Measurements from ENCODE around the gene SRP19. TPM values are rescaled to one million over a fixed set of nuclear protein-coding genes. Genes with fewer than 3 reads are reported as not detected.

Gene SRP19
- total and polyA plus RNA-seq, 10 of the 15 experiments (the other 5 are each of a cell fraction or from before 2014, with no cell fraction given): 43.4 to 379 (median 156) TPM

GRCh38 chr5:112844489-112844888 lies 16.6 kb upstream of the SRP19 start:
- ChIA-PET POLR2A (interaction anchor here (0.6 to 1.1 kb wide), 2 partner anchors 17 to 31 kb away, joined by 4 to 5 read pairs; partner anchors contain the start of gene SRP19), CTCF (interaction anchor here (0.6 to 1.1 kb wide), 3 partner anchors 152 to 292 kb away, joined by 3 read pairs; no protein-coding TSS in a partner anchor), RAD21 (ENCODE audit: unreplicated experiment) (interaction anchor here (0.6 kb wide), 1 partner anchor 16 kb away, joined by 3 read pairs; the partner anchor contains the start of gene SRP19), SMC1A (ENCODE audit: uncharacterized antibody, unreplicated experiment) (interaction anchor here (1.1 kb wide), 1 partner anchor 72 kb away, joined by 4 read pairs; no protein-coding TSS in a partner anchor)
- TF ChIP-seq NFYB (IDR thresholded peaks at IDR 0.05; ENCODE audit: insufficient read depth, low read depth, low read length) (no peak), MAX (IDR thresholded peaks at IDR 0.05; ENCODE audit: low read depth, low read length) (no peak), GATAD2B (conservative IDR thresholded peaks at IDR 0.05; ENCODE audit: low read depth) (no peak), NR2C2 (IDR thresholded peaks at IDR 0.05; ENCODE audit: borderline replicate concordance, control insufficient read depth, insufficient read length, low read depth) (no peak), ZNF217 (IDR thresholded peaks at IDR 0.05) (no peak), USF2 (IDR thresholded peaks at IDR 0.05; ENCODE audit: borderline replicate concordance, low read depth, low read length) (no peak), STAT3 (IDR thresholded peaks at IDR 0.05; ENCODE audit: low read depth, low read length) (no peak), IRF5 (IDR thresholded peaks at IDR 0.05; ENCODE audit: borderline replicate concordance) (no peak), FOXM1 (IDR thresholded peaks at IDR 0.05; ENCODE audit: low read depth, low read length) (no peak), ZBTB11 (CRISPR knock-in tag; IDR thresholded peaks at IDR 0.05) (no peak), POU2F2 (IDR thresholded peaks at IDR 0.05; ENCODE audit: borderline replicate concordance, low read depth, low read length) (no peak)
- no peaks in the 10 kb centered on the region for H3K4me1 ChIP-seq (ENCODE audit: control insufficient read depth, insufficient read depth, low read length)
- FAIRE-seq: no peak
- no peak overlapping the region for H3K4me3 ChIP-seq
- no peaks in the 10 kb centered on the region for H3K9me3 ChIP-seq (replicated peaks; ENCODE audit: control insufficient read depth, insufficient read depth, low read length)
- H3K27me3 ChIP-seq (replicated peaks in 1 of 2; ENCODE audit: control insufficient read depth in 2 of 2, insufficient read depth in 2 of 2, low read length in 1 of 2): no peaks in the 10 kb centered on the region
- no peaks in the 10 kb centered on the region for H3K79me2 ChIP-seq (ENCODE audit: control insufficient read depth, insufficient read depth, low read length)
- H2AFZ ChIP-seq (ENCODE audit: control insufficient read depth, low read depth, low read length): no peak overlapping the region
- no peak for DNase-seq (ENCODE audit: low read depth, low spot score)
- no peaks in the 10 kb centered on the region for H4K20me1 ChIP-seq (ENCODE audit: control insufficient read depth, insufficient read depth)
- no peak overlapping the region for H3K4me2 ChIP-seq (ENCODE audit: control insufficient read depth, insufficient read depth)
- H3K27ac ChIP-seq (ENCODE audit: control insufficient read depth, insufficient read depth): no peak overlapping the region
- in situ Hi-C loops (cut with MboI): no loop called here
- 100% methylated on average over 1 of the region's 1 CpG for WGBS (ENCODE audit: insufficient coverage, insufficient replicate concordance, low lambda C conversion rate, missing lambda C conversion rate)
- no peak overlapping the region for H3K9ac ChIP-seq (ENCODE audit: control insufficient read depth, insufficient read depth, low read length)
- intact Hi-C loops (cut with micrococcal nuclease; ENCODE audit: unreplicated experiment): no loop called here
- peak; percentile 23; the same call in 1 of the 3 replicates for ATAC-seq
- BruUV-seq (replicated peaks): no TSS peak
- H3K36me3 ChIP-seq (ENCODE audit: control insufficient read depth in 2 of 2, insufficient read depth in 2 of 2, low read length in 1 of 2): peaks cover 0 to 2% of the 10 kb centered on the region in 2 experiments; a peak in 2 of 4 replicates

All from GM12878 (cell line).